Measurements from ENCODE around the gene ARL15. TPM values are rescaled to one million over a fixed set of nuclear protein-coding genes. Genes with fewer than 3 reads are reported as not detected.

ARL15 gene
- total RNA-seq, 1 experiment from 2014 or later: 28.3 TPM

DNA sequence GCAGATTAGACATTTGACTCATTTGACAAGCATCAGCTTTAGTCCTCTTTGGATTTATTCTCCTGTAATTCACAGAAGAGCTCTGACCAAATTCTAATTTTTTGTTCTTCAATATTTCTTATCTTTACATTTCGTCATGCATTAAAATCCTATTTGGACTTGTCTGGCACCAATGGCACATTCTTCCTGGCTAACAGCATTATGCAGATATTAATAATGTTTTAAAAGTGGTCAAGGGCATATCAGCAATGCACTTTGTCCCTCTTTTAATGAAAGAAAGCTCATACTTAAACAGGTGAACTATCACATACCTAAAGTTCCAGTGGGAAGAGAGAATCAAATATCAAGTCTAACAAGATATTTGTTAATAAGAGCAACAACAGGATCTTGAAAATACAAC is 270.4 kb downstream of the ARL15 start:
- no peak for DNase-seq (ENCODE audit: low spot score)

DNA sequence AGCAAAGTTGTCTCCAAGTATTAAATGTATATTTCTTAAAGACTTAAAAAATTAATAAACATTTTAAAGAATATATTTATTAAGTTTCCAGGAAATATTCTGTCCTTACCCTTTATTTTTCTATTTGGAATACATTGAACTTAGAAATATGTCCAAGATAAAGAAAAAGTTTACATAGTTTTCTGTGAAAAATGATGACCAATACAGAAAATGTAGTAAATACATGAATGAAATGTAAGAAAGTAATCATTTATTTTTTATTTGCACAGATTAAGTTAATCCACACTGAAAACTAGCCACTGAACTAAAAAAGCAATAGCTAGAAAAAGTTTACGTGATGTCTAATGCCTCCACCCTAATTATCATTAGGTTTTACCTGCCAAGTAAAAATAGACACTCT is 273.2 kb downstream of the ARL15 start:
- no peak for DNase-seq (ENCODE audit: low spot score)

DNA sequence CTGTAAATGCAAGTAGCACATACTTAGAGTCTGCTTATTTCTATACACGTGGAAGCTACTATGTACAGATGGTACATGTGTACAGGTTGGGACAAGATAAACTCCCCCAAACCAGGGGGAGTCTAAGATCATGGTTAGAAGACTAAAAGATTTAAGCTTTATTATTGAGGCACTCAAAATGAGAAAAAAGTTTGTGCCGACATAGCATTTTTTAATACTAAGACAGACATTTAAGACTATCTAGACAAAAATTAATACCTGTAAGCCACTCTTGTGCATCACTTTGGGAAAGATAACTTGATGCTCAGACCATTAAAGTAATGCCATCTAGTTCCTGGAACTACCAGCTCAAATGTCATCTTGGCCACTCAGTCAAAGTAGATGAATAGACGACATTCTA is 279.4 kb downstream of the ARL15 start:
- DNase-seq (ENCODE audit: low spot score): no peak

DNA sequence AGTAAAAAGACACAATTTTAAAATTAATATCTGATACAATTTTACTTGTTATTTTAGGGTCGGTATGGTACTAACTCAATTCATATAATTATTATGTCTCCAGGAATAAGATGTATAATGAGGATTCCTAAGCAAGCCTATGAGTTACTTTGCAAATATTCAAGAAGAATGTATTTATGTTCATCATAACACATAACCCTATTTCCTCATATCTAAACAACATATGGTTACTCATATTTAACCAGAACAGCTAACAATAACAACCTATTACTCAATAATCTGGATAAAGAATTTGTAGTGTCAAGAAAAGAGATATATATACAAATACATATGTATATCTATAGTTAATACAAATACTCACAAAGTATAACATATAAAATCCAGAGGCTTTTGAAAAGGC is 285.9 kb downstream of the ARL15 start:
- no peak for DNase-seq (ENCODE audit: low spot score)

DNA sequence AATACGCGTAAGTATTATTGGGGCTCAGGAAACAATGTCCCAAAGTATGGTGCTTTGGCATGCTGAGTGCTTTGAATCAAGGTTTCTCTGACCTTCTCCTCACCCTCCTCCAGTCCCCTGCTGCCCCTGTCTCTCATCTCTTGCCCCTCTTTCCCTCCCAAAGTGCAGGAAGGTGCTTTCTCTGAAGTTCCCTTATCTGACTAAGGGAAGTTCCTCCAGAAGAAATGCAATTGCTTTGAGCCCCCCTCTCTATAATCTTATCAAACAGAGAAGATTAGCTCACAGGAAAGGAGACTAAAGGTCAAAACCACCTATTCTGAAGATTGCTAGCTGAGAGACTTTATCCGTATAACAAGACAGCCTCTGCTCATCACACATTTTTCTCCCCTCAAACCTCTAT is 288.1 kb downstream of the ARL15 start:
- no peak for DNase-seq (ENCODE audit: low spot score)

DNA sequence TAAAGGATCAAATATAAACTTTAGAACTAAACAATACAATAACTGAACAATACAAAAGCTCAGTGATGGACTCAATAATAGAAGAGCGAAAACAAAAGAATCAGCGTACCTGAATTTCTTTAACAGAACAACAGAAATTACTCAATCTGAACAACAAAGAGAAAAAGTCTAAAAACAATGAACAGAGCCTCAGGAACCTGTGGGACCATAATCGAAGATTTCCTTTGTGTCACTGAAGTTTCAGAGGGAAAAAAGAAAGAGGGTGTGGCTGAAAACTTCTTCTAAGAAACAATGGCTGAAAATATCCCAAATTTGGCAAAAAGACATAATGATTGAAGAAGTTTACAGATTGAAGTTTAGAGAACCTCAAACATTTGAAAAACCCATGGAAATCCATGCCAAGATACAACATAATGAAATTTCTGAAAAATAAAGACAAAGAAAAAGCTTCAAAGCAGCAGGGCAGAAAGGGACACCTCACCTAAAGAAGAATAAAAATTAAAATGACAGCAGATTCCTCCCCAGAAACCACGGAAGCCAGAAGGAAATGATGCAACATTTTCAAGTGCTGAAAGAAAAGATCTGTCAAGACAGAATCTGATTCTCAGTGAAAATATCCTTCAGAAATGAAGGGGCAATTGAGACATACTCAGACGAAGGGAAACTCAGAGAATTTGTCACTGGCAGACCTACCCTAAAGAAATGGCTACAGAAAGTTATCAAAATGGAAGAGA is 288.8 kb downstream of the ARL15 start:
- DNase-seq (ENCODE audit: low spot score): no peak

DNA sequence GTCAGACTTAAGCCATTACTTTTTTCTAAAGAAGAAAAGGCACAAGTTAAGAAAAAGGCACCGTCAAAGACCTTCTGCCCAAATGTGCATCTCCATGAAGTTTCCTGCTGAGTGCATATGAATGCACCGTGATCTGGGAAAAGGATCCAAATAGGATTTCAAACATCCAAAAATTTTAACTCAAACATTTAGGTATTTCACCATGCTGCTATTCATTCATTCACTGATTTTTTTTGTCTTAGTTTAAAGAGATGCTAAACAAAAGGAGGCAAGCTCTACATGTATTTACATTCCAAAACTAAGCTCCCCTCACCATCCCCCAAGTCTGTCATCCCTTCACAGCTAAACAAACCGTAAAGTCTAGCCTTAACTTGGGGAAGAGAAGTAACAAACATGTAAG is 291.9 kb downstream of the ARL15 start:
- DNase-seq (ENCODE audit: low spot score): no peak

DNA sequence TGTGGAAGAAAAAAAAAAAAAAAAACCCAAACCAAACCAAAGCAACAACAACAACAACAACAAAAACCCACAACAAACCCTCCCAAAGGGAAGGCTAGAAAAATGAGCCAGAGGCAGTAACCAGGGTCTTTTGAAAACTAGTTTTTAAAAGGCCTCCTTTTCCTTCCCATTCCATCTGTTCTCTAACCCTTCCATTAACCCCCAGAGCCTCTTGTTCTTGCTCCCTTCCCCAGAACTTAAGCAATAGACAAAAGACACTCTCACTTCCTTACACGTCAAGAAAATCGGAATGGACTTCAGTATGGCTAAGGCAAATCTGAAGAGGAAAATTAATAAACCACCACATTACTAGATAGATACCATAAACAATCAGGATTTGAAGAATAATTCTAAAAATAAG is 292.8 kb downstream of the ARL15 start:
- DNase-seq (ENCODE audit: low spot score): no peak

DNA sequence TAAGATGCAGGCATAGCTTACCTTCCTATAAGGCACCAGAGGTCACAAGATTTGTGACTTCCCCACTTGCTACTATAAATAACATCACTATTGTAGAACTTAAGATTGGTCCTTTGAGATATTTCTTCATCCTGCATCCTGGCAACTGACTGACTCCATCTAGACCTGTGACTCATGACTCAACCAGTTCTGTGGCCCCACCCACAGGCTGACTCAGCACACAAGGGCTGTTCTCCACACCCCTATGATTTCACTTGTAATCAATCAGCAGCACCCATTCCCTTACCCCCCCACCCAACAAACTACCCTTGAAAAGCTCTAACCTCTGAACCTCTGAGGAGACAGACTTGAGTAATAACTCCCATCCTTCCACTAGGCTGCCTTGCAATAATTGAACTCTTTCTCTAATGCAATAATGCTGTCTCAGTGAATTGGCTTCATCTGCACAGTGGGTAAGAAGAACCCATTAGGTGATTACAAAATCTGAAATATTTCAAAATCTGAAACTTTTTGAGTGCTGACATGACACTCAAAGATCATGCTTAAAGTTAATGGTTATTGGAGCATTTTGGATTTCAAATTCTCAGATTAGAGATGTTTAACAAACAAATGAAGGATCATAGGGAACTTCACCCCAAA is 296.7 kb downstream of the ARL15 start:
- peak; percentile 82 for DNase-seq (ENCODE audit: low spot score)

DNA sequence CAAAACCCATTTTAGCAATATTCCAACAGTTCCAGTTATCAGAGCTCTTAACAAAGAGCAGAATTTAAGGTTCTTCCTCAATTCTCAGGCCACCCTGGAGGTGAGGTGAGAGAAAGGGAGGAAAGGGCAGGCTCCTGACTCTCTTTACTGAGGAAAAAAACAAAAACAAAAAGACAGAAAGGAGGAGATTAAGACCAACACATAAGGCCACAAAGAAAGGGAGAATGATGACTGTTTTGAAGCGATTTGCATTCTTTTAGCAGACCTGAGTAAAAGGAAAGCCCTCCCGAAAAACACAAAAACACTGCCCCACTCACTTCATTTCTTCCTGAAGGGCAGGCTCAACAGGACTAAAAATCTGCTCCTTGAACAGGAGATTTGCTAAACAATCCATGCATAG is 300.5 kb downstream of the ARL15 start:
- DNase-seq (ENCODE audit: low spot score): no peak

DNA sequence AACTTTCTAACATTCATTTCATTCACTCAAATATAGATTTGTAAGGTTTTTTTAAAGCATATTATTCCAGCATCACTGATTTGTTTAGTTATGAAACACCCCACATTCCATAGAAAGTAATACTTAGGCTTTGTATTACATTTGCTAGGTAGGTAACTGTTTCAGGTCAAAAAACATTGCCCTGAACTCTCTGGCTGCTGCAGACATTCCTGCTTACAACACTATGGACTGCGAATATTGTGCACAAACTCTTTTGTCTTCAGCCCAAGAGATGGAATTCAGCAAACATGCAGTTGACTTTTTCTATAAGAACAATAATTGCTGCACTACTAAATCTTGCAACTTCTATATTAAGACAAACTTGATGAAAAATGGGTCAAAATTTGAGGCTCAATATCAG is 301.0 kb downstream of the ARL15 start:
- no peak for DNase-seq (ENCODE audit: low spot score)

DNA sequence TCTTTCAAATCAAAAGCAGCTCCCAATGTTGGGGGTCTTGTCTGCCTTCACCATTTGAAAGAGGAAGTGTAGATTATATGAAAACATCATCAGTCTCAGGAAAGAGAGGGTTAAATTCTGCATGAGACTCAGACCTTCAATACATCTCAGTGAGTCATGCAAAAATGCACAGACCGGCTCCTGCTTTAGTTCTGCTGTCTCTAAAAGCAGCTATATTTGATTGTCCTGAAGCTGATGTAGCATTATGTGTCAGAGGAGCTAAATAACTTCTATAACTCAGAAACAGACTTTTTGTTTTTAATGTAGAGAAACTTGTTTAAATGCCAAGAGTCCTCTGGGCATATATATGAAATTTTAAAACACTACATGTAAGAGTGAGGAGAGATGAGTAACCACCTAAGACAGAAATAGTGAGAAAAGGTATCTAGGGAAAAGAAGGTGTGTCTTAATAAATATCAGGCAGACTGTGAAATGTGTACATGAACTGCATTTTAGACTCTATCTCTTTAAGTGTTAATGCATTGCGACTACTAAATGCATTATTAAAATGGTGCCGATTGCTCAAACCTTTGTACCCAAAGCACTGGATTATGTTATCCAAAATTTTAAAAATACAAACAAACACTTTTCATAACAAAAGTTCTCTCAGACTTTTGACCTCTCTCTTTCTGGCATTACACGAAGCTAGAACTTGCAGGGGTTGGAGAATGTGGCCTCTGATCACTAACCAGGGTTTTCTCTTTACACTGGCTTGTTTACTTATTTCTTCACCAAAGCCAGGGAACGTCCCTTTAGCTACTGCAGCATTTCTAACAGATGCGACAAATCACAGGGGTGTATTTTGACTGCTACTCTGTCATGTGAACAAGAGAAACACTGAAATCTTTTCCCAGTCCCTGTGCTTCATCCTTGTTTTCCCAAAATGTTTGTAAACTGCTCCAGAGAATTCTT is 302.3 kb downstream of the ARL15 start:
- DNase-seq (ENCODE audit: low spot score): peak; percentile 5

DNA sequence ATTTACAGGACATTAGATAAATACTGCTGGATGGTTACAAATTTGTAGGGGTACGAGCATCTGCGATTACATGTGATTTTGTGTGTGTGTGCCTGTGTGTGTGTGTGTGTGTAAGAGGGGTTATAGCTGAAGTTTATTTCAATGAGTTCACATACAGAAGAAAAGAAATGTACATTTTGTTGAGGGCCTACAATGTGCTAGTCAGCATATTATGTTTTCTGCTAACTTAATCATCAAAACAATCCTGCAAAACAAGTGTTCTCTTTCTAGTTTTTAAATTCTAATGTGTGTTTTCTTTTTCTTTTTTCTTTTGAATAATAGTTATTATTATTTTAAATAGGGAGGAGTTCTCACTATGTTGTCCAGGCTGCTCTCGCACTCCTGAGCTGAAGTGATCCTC is 305.7 kb downstream of the ARL15 start:
- no peak for DNase-seq (ENCODE audit: low spot score)

DNA sequence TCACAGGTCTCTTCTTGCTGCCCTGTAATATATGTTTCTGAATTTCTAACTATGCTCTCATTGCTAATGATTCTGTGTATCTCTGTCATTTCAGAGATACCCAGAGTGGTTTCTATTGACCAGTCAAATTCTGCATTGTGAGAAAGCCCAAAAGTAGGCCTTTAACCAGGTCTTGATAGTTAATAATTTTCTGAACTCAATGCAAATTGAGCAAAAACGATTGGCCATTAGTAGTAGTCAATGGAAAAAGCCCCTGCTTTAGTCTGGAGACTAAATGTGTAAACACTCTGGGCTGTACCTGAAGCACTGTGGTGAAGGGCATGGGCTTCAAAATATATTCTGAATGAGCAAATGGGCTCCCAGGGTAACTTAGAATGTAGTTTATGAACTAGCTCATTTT is 307.6 kb downstream of the ARL15 start:
- DNase-seq (ENCODE audit: low spot score): no peak

DNA sequence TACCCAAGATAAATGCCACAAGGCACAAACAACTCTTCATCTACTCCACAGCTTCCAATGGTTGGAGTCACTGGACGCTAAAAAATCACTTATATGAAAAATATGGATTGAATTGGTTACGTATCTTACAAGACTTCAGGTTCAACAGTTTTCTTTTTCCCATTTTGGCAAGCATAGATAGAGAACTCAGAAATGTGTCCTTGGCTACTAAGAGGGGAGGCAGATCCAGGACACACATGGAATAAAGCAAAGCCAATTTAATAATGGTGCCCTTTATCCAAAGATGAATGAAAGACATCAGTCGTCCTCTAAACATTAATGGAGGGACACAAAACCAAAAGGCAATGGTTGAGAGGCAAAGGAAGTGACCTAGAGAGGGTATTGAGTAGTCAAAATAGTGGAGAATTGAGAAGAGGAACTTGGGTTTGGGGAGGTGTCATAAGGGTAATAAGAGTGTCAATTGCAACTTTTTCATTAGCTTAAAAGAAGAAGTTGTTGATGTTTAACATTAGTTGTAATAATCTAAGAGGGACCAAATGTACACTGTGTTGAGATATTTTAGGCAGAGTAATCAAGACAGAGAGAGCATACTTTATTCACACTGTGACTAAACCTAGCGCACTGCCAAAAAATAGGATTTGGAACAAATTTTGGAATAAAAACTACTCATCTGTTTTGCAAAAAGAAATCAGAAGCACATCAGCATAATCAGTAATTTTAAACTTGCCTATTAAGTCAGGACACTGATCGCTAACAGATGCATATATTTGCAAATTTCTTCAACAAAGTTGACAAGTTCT is 308.2 kb downstream of the ARL15 start:
- no peak for DNase-seq (ENCODE audit: low spot score)

DNA sequence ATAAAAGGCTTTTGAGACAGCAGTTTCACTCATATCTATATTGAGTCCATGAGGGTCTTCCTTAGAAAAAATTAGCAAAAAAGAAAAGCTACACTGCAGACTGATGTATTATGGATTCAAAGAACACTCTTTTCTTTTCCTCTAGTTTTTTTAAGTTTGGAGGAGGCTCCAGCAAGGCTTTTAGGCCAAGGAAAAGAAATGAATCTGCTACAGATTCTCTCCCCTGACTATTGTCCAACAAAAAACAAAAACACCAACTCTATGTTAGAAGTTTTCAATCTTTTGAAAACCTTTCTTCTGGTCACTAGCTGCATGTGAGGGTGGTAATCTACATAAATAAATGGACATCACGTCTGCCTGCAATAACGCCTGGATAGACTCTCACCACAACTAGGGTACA is 310.4 kb downstream of the ARL15 start:
- no peak for DNase-seq (ENCODE audit: low spot score)

DNA sequence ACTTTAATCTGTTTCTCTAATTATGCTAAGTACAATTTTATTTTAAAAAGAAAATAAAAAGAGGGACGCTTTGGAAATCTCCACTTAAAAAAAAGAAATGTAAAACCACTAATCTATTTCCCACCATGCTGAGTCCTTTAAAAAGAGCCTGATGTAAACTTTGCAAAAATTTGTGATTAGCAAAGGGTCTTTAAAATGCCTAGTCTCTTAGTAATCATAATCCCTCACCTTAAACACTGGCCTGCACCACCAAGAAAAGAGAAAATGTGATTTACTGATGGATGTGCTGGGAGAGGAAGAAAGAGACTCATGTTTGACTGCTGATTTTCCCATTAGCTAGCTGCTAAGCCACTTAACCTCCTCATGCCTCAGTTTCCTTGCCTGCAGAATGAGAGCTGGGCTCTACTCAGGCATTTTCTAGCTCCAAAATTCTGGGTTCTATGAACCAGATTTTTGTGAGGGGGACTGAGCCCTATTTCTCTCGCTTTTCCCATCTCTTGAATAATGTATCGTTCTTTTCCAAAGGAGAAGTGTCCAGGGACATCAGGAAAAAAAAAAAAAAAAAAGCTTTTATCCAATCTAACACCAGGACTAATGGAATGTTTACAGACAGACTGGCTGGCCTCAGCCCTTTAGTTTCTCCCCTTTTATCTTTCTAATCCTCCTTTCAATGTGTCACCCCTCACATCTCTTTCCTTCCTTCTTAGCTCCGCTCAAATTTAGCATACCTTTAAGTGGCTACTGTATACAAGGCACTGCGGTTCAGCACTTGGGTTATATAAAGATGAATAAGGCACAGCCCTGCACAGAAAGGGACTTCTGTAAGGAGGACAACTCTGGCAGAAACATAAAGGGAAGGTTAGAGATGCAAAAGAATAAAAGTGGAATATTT is 312.4 kb downstream of the ARL15 start:
- no peak for DNase-seq (ENCODE audit: low spot score)

DNA sequence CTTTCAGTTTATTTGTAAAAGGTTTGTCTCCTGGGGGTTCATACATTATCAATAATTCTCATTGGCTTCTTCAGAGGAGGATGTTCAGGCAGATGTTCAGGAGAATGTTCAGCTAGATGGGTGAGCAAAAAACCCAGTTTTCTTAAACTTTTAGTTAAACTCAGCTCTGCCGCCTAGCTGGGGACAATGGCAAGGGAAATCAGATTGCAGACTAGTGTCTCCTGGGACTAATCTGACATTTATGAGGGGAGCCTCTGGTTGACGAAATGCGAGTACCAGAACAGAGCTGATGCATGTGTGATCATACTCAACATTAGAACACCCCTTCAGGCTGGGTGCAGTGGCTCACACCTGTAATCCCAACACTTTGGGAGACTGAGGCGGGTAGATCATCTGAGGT is 314.4 kb downstream of the ARL15 start:
- no peak for DNase-seq (ENCODE audit: low spot score)

DNA sequence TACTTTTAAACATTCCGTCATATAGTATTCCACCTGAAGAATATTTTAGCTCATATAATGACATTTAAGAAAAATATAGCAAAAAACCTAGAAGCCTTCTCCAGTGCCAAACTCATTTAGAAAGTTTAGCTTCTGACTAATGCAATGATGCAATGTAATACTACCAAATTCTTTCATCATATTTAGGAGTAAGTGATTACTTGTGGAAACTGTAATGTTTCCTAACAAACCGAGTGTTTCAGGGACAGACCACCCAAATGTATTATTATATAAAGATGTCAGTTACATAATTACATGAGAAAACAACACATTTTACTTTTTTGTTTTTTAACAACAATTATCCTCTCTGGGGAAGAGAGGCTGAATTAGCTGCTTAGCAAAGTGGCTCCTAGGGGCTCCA is 316.2 kb downstream of the ARL15 start:
- no peak for DNase-seq (ENCODE audit: low spot score)

DNA sequence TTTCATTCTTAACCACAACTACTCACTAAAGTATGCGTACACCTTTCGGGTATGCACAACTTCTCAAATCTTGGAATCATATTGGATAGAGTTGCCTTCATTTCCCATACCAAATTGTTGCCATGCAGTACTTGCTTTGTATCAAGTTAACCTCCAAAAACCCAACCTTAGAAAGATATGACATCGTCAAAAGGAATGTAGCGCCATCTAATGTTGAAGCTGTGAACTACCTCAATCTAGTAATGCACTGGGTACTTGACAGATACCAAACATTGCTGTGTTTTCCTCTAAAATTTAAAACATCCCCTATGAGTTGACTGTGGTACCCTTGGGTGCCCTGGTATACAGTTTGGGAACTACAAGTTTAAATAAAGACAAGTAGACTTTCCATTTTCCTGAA is 318.4 kb downstream of the ARL15 start:
- no peak for DNase-seq (ENCODE audit: low spot score)

DNA sequence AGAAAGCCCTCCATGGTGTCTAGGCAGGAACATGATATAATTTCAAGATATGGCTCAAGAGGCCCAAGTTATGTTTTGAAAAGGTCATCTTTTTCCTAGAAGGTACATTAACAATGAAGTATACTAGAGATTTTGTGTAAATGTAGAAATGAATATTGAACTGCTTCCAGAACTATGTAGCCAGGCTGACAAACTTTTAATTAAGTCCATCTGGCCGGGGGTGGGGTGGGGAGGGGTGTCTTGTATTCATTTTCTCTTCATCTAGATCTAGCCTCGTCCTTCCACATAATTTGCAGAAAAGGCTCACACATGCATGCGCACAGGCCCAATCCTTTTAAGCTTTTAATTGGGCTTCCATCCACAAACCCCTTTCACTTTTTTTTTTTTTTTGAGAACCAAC is 323.3 kb downstream of the ARL15 start:
- DNase-seq (ENCODE audit: low spot score): no peak

Data from A172 (cell line).